Measurements from ENCODE around the gene CTRL. TPM values are rescaled to one million over a fixed set of nuclear protein-coding genes. Genes with fewer than 3 reads are reported as not detected.
A peak's percentile ranks its signal among the peaks of the same experiment; 100 is the strongest.
"Not testable (repeated sequence)": the region's sequence is repeated elsewhere in the genome, so short reads cannot be mapped to it uniquely, and the experiment has no call there.

Gene CTRL
- total RNA-seq, 1 experiment from 2014 or later = 1.7 TPM

- Histone ChIP-seq H3K4me3 (no peak overlapping the region), H3K9me3 (replicated peaks) (no peaks in the 10 kb centered on the region), H3K4me1 (peaks cover 4% of the 10 kb centered on the region; the same call in 1 of the 2 replicates), H3K27ac (no peak overlapping the region), H3K27me3 (no peaks in the 10 kb centered on the region), H3K36me3 (no peaks in the 10 kb centered on the region)
- no peak for DNase-seq
Observed at GRCh38 chr16:67928147-67928546, 3.5 kb downstream of the CTRL start.

- Histone ChIP-seq H3K9me3 (replicated peaks) (no peaks in the 10 kb centered on the region), H3K27me3 (no peaks in the 10 kb centered on the region), H3K4me1 (peaks cover 4% of the 10 kb centered on the region; the same call in 1 of the 2 replicates), H3K36me3 (no peaks in the 10 kb centered on the region), H3K27ac (no peak overlapping the region), H3K4me3 (no peak overlapping the region)
- DNase-seq = no peak
Observed at GRCh38 chr16:67927131-67927941, 4.3 kb downstream of the CTRL start.

GRCh38 chr16:67926181-67926750 lies 5.4 kb downstream of the CTRL start:
- peak; percentile 20 to 39 for DNase-seq
- Histone ChIP-seq H3K27ac (no peak overlapping the region), H3K4me1 (peaks cover 4% of the 10 kb centered on the region; the same call in 1 of the 2 replicates), H3K4me3 (no peak overlapping the region), H3K36me3 (no peaks in the 10 kb centered on the region), H3K9me3 (replicated peaks) (no peaks in the 10 kb centered on the region), H3K27me3 (no peaks in the 10 kb centered on the region)

GRCh38 chr16:67924140-67924906 lies 7.3 kb downstream of the CTRL start:
- H3K27ac ChIP-seq = no peak overlapping the region
- peaks cover 4% of the 10 kb centered on the region; the same call in 1 of the 2 replicates for H3K4me1 ChIP-seq
- no peak overlapping the region for H3K4me3 ChIP-seq
- no peaks in the 10 kb centered on the region for H3K27me3 ChIP-seq
- no peaks in the 10 kb centered on the region for H3K36me3 ChIP-seq
- H3K9me3 ChIP-seq (replicated peaks) = no peaks in the 10 kb centered on the region
- no peak for DNase-seq

GRCh38 chr16:67923414-67924116 lies 8.1 kb downstream of the CTRL start:
- Histone ChIP-seq H3K4me3 (no peak overlapping the region), H3K36me3 (no peaks in the 10 kb centered on the region), H3K4me1 (peaks cover 4% of the 10 kb centered on the region; the same call in 1 of the 2 replicates), H3K9me3 (replicated peaks) (no peaks in the 10 kb centered on the region), H3K27me3 (no peaks in the 10 kb centered on the region), H3K27ac (no peak overlapping the region)
- DNase-seq = no peak

GRCh38 chr16:67922740-67923139 lies 8.9 kb downstream of the CTRL start:
- no peak for DNase-seq
- Histone ChIP-seq H3K4me3 (no peak overlapping the region), H3K27me3 (no peaks in the 10 kb centered on the region), H3K9me3 (replicated peaks) (no peaks in the 10 kb centered on the region), H3K36me3 (no peaks in the 10 kb centered on the region), H3K4me1 (peaks cover 4% of the 10 kb centered on the region; the same call in 1 of the 2 replicates), H3K27ac (no peak overlapping the region)

GRCh38 chr16:67922221-67922620 lies 9.4 kb downstream of the CTRL start:
- no peak overlapping the region for H3K27ac ChIP-seq
- no peaks in the 10 kb centered on the region for H3K27me3 ChIP-seq
- peaks cover 4% of the 10 kb centered on the region; the same call in 1 of the 2 replicates for H3K4me1 ChIP-seq
- no peaks in the 10 kb centered on the region for H3K36me3 ChIP-seq
- H3K9me3 ChIP-seq (replicated peaks) = no peaks in the 10 kb centered on the region
- H3K4me3 ChIP-seq = no peak overlapping the region
- no peak for DNase-seq

- H3K4me1 ChIP-seq = no peaks in the 10 kb centered on the region
- H3K27me3 ChIP-seq = no peaks in the 10 kb centered on the region
- no peaks in the 10 kb centered on the region for H3K9me3 ChIP-seq (replicated peaks)
Observed at GRCh38 chr16:67919622-67920221, 11.9 kb downstream of the CTRL start.

GRCh38 chr16:67917852-67918236 lies 13.8 kb downstream of the CTRL start:
- Histone ChIP-seq H3K27me3 (no peaks in the 10 kb centered on the region), H3K4me1 (no peaks in the 10 kb centered on the region), H3K27ac (no peak overlapping the region), H3K4me3 (no peak overlapping the region), H3K36me3 (no peaks in the 10 kb centered on the region), H3K9me3 (replicated peaks) (no peaks in the 10 kb centered on the region)
- DNase-seq = no peak

More at GRCh38 chr16:67919622-67920221, 11.9 kb downstream of the CTRL start:
- Histone ChIP-seq H3K27ac (no peak overlapping the region), H3K4me3 (no peak overlapping the region), H3K36me3 (no peaks in the 10 kb centered on the region)
- DNase-seq = no peak

- no peaks in the 10 kb centered on the region for H3K9me3 ChIP-seq (replicated peaks)
- H3K4me3 ChIP-seq = no peak overlapping the region
- H3K27me3 ChIP-seq = no peaks in the 10 kb centered on the region
- no peaks in the 10 kb centered on the region for H3K4me1 ChIP-seq
- no peaks in the 10 kb centered on the region for H3K36me3 ChIP-seq
- H3K27ac ChIP-seq = no peak overlapping the region
- no peak for DNase-seq
Observed at GRCh38 chr16:67917140-67917851, 14.4 kb downstream of the CTRL start.

GRCh38 chr16:67915831-67916723 lies 15.6 kb downstream of the CTRL start:
- Histone ChIP-seq H3K4me1 (no peaks in the 10 kb centered on the region), H3K27me3 (no peaks in the 10 kb centered on the region), H3K9me3 (replicated peaks) (no peaks in the 10 kb centered on the region), H3K4me3 (no peak overlapping the region), H3K27ac (no peak overlapping the region), H3K36me3 (no peaks in the 10 kb centered on the region)
- no peak for DNase-seq

- H3K27me3 ChIP-seq; DNase-seq; H3K4me3 ChIP-seq; H3K36me3 ChIP-seq; H3K4me1 ChIP-seq; H3K27ac ChIP-seq; H3K9me3 ChIP-seq (replicated peaks): not testable (repeated sequence)
Observed at GRCh38 chr16:67915496-67915769, 16.2 kb downstream of the CTRL start.

GRCh38 chr16:67914758-67915495 lies 16.7 kb downstream of the CTRL start:
- H3K4me3 ChIP-seq = no peak overlapping the region
- H3K9me3 ChIP-seq (replicated peaks) = no peaks in the 10 kb centered on the region
- H3K4me1 ChIP-seq = peaks cover 3% of the 10 kb centered on the region
- H3K36me3 ChIP-seq = no peaks in the 10 kb centered on the region
- no peak for DNase-seq
- H3K27me3 ChIP-seq = no peaks in the 10 kb centered on the region
- no peak overlapping the region for H3K27ac ChIP-seq
